H9 (cell line): ENCODE data around the gene PRUNE2. TPM values are rescaled to one million over a fixed set of nuclear protein-coding genes. Genes with fewer than 3 reads are reported as not detected.

Source experiments
- DNase-seq: peaks from one replicate; pipeline ENCODE4 v3.0.0-alpha.2; 2017
- H2AFZ ChIP-seq: one replicate; pipeline ENCODE4 v1.6.1; 2013; ENCODE audit warnings: mild to moderate bottlenecking, low read length, control low read depth, moderate library complexity
- H2AK5ac ChIP-seq: 2 replicates; pipeline ENCODE4 v1.6.1; 2013; ENCODE audit warnings: low read length, control low read depth, mixed read lengths; ENCODE audit not compliant: insufficient read length
- H2BK120ac ChIP-seq: one replicate; pipeline ENCODE4 v1.6.1; 2013; ENCODE audit warnings: low read depth, mild to moderate bottlenecking, low read length, control low read depth, inconsistent platforms; ENCODE audit not compliant: poor library complexity, severe bottlenecking
- H2BK12ac ChIP-seq: 2 replicates; pipeline ENCODE4 v1.6.1; 2013; ENCODE audit warnings: low read length, control low read depth, mixed read lengths, low read depth; ENCODE audit not compliant: insufficient read length
- H2BK15ac ChIP-seq: 2 replicates; pipeline ENCODE4 v1.6.1; 2013; ENCODE audit warnings: low read depth, low read length, control low read depth
- H2BK20ac ChIP-seq: one replicate; pipeline ENCODE4 v1.6.1; 2013; ENCODE audit warnings: low read depth, mild to moderate bottlenecking, low read length, control low read depth, inconsistent platforms; ENCODE audit not compliant: poor library complexity, severe bottlenecking
- H2BK5ac ChIP-seq: 2 replicates; pipeline ENCODE4 v1.6.1; 2013; ENCODE audit warnings: low read length, control low read depth, mixed read lengths; ENCODE audit not compliant: insufficient read length
- H3K14ac ChIP-seq: 2 replicates; pipeline ENCODE4 v1.6.1; 2013; ENCODE audit warnings: low read length, control low read depth; ENCODE audit not compliant: insufficient read depth
- H3K18ac ChIP-seq: 2 replicates; pipeline ENCODE4 v1.6.1; 2013; ENCODE audit warnings: low read depth, mild to moderate bottlenecking, mixed read lengths, low read length, control low read depth; ENCODE audit not compliant: insufficient read length
- H3K23ac ChIP-seq: 2 replicates; pipeline ENCODE4 v1.6.1; 2013; ENCODE audit warnings: low read length, control low read depth, mixed read lengths, low read depth; ENCODE audit not compliant: insufficient read length
- H3K23me2 ChIP-seq: 2 replicates; pipeline ENCODE4 v1.6.1; 2013; ENCODE audit warnings: low read depth, mild to moderate bottlenecking, mixed read lengths, low read length, control low read depth; ENCODE audit not compliant: insufficient read length, poor library complexity, severe bottlenecking
- H3K27ac ChIP-seq: 2 replicates; pipeline ENCODE4 v1.5.1; 2013; ENCODE audit warnings: low read length, control low read depth, mixed read lengths, low read depth; ENCODE audit not compliant: insufficient read length
- H3K27me3 ChIP-seq: 2 replicates; pipeline ENCODE4 v1.6.1; 2013; ENCODE audit warnings: low read length, control low read depth, inconsistent platforms; ENCODE audit not compliant: insufficient read depth
- H3K4ac ChIP-seq: 2 replicates; pipeline ENCODE4 v1.6.1; 2013; ENCODE audit warnings: low read depth, mild to moderate bottlenecking, control low read depth, inconsistent platforms, low read length, moderate library complexity
- H3K4me1 ChIP-seq: 2 replicates; pipeline ENCODE4 v1.6.1; 2013; ENCODE audit warnings: low read length, control low read depth, inconsistent platforms; ENCODE audit not compliant: insufficient read depth
- H3K4me2 ChIP-seq: 2 replicates; pipeline ENCODE4 v1.6.1; 2013; ENCODE audit warnings: low read length, control low read depth, mixed read lengths; ENCODE audit not compliant: insufficient read length, insufficient read depth
- H3K56ac ChIP-seq: 2 replicates; pipeline ENCODE4 v1.6.1; 2013; ENCODE audit warnings: low read depth, mild to moderate bottlenecking, mixed read lengths, low read length, control low read depth; ENCODE audit not compliant: insufficient read length
- H3K79me1 ChIP-seq: 2 replicates; pipeline ENCODE4 v1.6.1; 2013; ENCODE audit warnings: low read depth, mild to moderate bottlenecking, moderate library complexity, low read length, control low read depth, inconsistent platforms; ENCODE audit not compliant: insufficient read depth, poor library complexity, severe bottlenecking
- H3K79me2 ChIP-seq: 2 replicates; pipeline ENCODE4 v1.6.1; 2013; ENCODE audit warnings: low read length, control low read depth, inconsistent platforms; ENCODE audit not compliant: insufficient read depth
- H3K9ac ChIP-seq: 2 replicates; pipeline ENCODE4 v1.6.1; 2013; ENCODE audit warnings: low read length, control low read depth, mixed read lengths; ENCODE audit not compliant: insufficient read length; ENCODE audit errors: extremely low read depth
- H3K9me3 ChIP-seq: one replicate; pipeline ENCODE4 v1.6.1; 2013; ENCODE audit warnings: low read depth, low read length, inconsistent platforms; ENCODE audit not compliant: control insufficient read depth
- H3T11ph ChIP-seq: one replicate; pipeline ENCODE4 v1.6.1; 2013; ENCODE audit warnings: mild to moderate bottlenecking, low read length, control low read depth, inconsistent platforms
- H4K20me1 ChIP-seq: one replicate; pipeline ENCODE4 v1.6.1; 2013; ENCODE audit not compliant: control insufficient read depth, insufficient read length, insufficient read depth
- H4K5ac ChIP-seq: 2 replicates; pipeline ENCODE4 v1.6.1; 2013; ENCODE audit warnings: low read depth, mild to moderate bottlenecking, mixed read lengths, low read length, control low read depth; ENCODE audit not compliant: insufficient read length
- H4K8ac ChIP-seq: replicated peaks from 2 replicates; pipeline ENCODE4 v1.6.1; 2013; ENCODE audit warnings: low read length, control low read depth, mixed read lengths, low read depth; ENCODE audit not compliant: insufficient read length
- H4K91ac ChIP-seq: 2 replicates; pipeline ENCODE4 v1.6.1; 2013; ENCODE audit warnings: low read depth, mild to moderate bottlenecking, moderate library complexity, mixed read lengths, low read length, control low read depth; ENCODE audit not compliant: insufficient read length
- H3K27ac Mint-ChIP-seq, 3 experiments: 2 replicates in 2 of 3; 3 replicates in 1 of 3; pipeline ENCODE4 v1.8.0; 2020 to 2021; ENCODE audit warnings: mixed read lengths in 3 of 3, mild to moderate bottlenecking in 1 of 3, moderate library complexity in 1 of 3
- H3K27me3 Mint-ChIP-seq: 2 replicates; pipeline ENCODE4 v1.8.0; 2021; ENCODE audit warnings: low read depth, mild to moderate bottlenecking, moderate library complexity, mixed read lengths
- H3K36me3 Mint-ChIP-seq, 3 experiments: 2 replicates in 2 of 3; 3 replicates in 1 of 3; pipeline ENCODE4 v1.8.0; 2020 to 2021; ENCODE audit warnings: low read depth in 3 of 3, mixed read lengths in 3 of 3; ENCODE audit not compliant: insufficient read depth in 1 of 3
- H3K4me1 Mint-ChIP-seq, 2 experiments: 2 replicates each; pipeline ENCODE4 v1.8.0; 2020; ENCODE audit warnings: mixed read lengths in 2 of 2
- H3K4me3 Mint-ChIP-seq, 2 experiments: 2 replicates in 1 of 2; 3 replicates in 1 of 2; pipeline ENCODE4 v1.8.0; 2020 to 2021; ENCODE audit warnings: mild to moderate bottlenecking in 2 of 2, mixed read lengths in 2 of 2, moderate library complexity in 1 of 2
- H3K9me3 Mint-ChIP-seq, 2 experiments: 2 replicates in 1 of 2; 3 replicates in 1 of 2; pipeline ENCODE4 v1.8.0; 2020; ENCODE audit warnings: mild to moderate bottlenecking in 2 of 2, mixed read lengths in 2 of 2, moderate library complexity in 1 of 2
- CTCF ChIP-seq: fragments of 200-600 bp; sonication (generic); conservative IDR thresholded peaks from 3 replicates; pipeline ENCODE4 v1.8.0; 2021; ENCODE audit warnings: antibody characterized with exemption, mild to moderate bottlenecking
- total RNA-seq: library from RNA; stranded (reverse); gene quantifications from 2 replicates; pipeline ENCODE4 v1.2.1, GENCODE V29; 2021

PRUNE2 gene
- total RNA-seq, 1 experiment from 2014 or later = 12.1 TPM

- no peak overlapping the region for H3K4ac ChIP-seq
- H2AFZ ChIP-seq = no peak overlapping the region
- no peak overlapping the region for H2BK120ac ChIP-seq
- H3K23me2 ChIP-seq = no peaks in the 10 kb centered on the region
- no peak overlapping the region for H2AK5ac ChIP-seq
- TF ChIP-seq CTCF = no peak
- H3K79me2 ChIP-seq = no peaks in the 10 kb centered on the region
- H4K8ac ChIP-seq = no peak overlapping the region
- no peak overlapping the region for H3K4me3 Mint-ChIP-seq
- no peak overlapping the region for H4K5ac ChIP-seq
- no peaks in the 10 kb centered on the region for H3K79me1 ChIP-seq
- H2BK15ac ChIP-seq = no peak overlapping the region
- no peaks in the 10 kb centered on the region for H3K9me3 ChIP-seq
- H3K9me3 Mint-ChIP-seq = no peaks in the 10 kb centered on the region
- no peaks in the 10 kb centered on the region for H4K20me1 ChIP-seq
- no peak overlapping the region for H3K18ac ChIP-seq
- no peak overlapping the region for H3K4me2 ChIP-seq
- H3K4me1 ChIP-seq = no peaks in the 10 kb centered on the region
- no peaks in the 10 kb centered on the region for H3K27me3 Mint-ChIP-seq
- no peak overlapping the region for H2BK12ac ChIP-seq
- no peak overlapping the region for H3T11ph ChIP-seq
- DNase-seq = no peak
- H3K23ac ChIP-seq = no peak overlapping the region
- no peak overlapping the region for H3K14ac ChIP-seq
- H4K91ac ChIP-seq = no peak overlapping the region
- H3K27ac ChIP-seq = no peak overlapping the region
- no peaks in the 10 kb centered on the region for H3K36me3 Mint-ChIP-seq
- H3K27ac Mint-ChIP-seq = no peak overlapping the region
- no peak overlapping the region for H2BK5ac ChIP-seq
- H3K56ac ChIP-seq = no peak overlapping the region
- peaks cover 8 to 11% of the 10 kb centered on the region in 2 experiments for H3K4me1 Mint-ChIP-seq
- no peaks in the 10 kb centered on the region for H3K27me3 ChIP-seq
- no peak overlapping the region for H3K9ac ChIP-seq
- no peak overlapping the region for H2BK20ac ChIP-seq
These were observed 286.7 kb downstream of the PRUNE2 start for GRCh38 chr9:76619197-76619596.
